HEK293T (cell line): Measurements from ENCODE around the gene LSS.
"Not testable (repeated sequence)": the region's sequence is repeated elsewhere in the genome, so short reads cannot be mapped to it uniquely, and the experiment has no call there.

Source experiments
- CTCF ChIA-PET: fragments of 350-600 bp; formaldehyde crosslinking; extraction: SDS; loops from one replicate; lab custom pipeline; 2021; ENCODE audit warnings: antibody characterized with exemption, inconsistent platforms; lab: Yijun Ruan, JAX
- POLR2A ChIA-PET: fragments of 350-600 bp; formaldehyde crosslinking; extraction: SDS; loops from one replicate; lab custom pipeline; 2020; ENCODE audit warnings: antibody characterized with exemption, inconsistent platforms; lab: Yijun Ruan, JAX
- DNase-seq: peaks from one replicate; pipeline ENCODE4 v3.0.0; 2012; ENCODE audit warnings: mixed read lengths; ENCODE audit errors: extremely low spot score
- ARNT ChIP-seq: fragments of 450-650 bp; IDR thresholded peaks from 2 replicates; pipeline ENCODE4 v1.6.1; 2017; ENCODE audit warnings: mild to moderate bottlenecking
- BHLHE40 ChIP-seq: fragments of 450-650 bp; IDR thresholded peaks from 2 replicates; pipeline ENCODE4 v1.6.1; 2016; ENCODE audit warnings: mild to moderate bottlenecking, moderate library complexity, borderline replicate concordance
- CTBP1 ChIP-seq: fragments of 450-650 bp; IDR thresholded peaks from 2 replicates; pipeline ENCODE4 v1.6.1; 2016; ENCODE audit warnings: borderline replicate concordance
- ELF4 ChIP-seq: fragments of 450-650 bp; IDR thresholded peaks from 2 replicates; pipeline ENCODE4 v1.6.1; 2017; ENCODE audit warnings: antibody characterized with exemption
- FOXA1 ChIP-seq: fragments of 450-650 bp; IDR thresholded peaks from 2 replicates; pipeline ENCODE4 v1.6.1; 2016; ENCODE audit warnings: mild to moderate bottlenecking
- FOXK2 ChIP-seq: fragments of 450-650 bp; IDR thresholded peaks from 2 replicates; pipeline ENCODE4 v1.6.1; 2016; ENCODE audit warnings: mild to moderate bottlenecking
- FOXM1 ChIP-seq: fragments of 450-650 bp; IDR thresholded peaks from 2 replicates; pipeline ENCODE4 v1.6.1; 2017; ENCODE audit warnings: mild to moderate bottlenecking, borderline replicate concordance
- HDGF ChIP-seq: fragments of 450-650 bp; IDR thresholded peaks from 2 replicates; pipeline ENCODE4 v1.6.1; 2017; ENCODE audit warnings: antibody characterized with exemption, borderline replicate concordance
- L3MBTL2 ChIP-seq: fragments of 450-650 bp; conservative IDR thresholded peaks from 2 replicates; pipeline ENCODE4 v1.6.1; 2016; ENCODE audit warnings: mild to moderate bottlenecking
- LEF1 ChIP-seq: fragments of 450-650 bp; IDR thresholded peaks from 2 replicates; pipeline ENCODE4 v1.6.1; 2017; ENCODE audit warnings: mild to moderate bottlenecking, borderline replicate concordance
- NFRKB ChIP-seq: fragments of 450-650 bp; IDR thresholded peaks from 2 replicates; pipeline ENCODE4 v1.6.1; 2016; ENCODE audit warnings: mild to moderate bottlenecking, moderate library complexity
- SP1 ChIP-seq: fragments of 450-650 bp; IDR thresholded peaks from 2 replicates; pipeline ENCODE4 v1.6.1; 2017
- SUZ12 ChIP-seq: fragments of 450-650 bp; IDR thresholded peaks from 2 replicates; pipeline ENCODE4 v1.6.1; 2016; ENCODE audit warnings: mild to moderate bottlenecking
- TARDBP ChIP-seq: fragments of 450-650 bp; IDR thresholded peaks from 2 replicates; pipeline ENCODE4 v1.6.1; 2016
- ZNF384 ChIP-seq: fragments of 450-650 bp; IDR thresholded peaks from 2 replicates; pipeline ENCODE4 v1.6.1; 2016
- TF ChIP-seq, protein P1 (sequence below): fragments of 450-650 bp; IDR thresholded peaks from 2 replicates; pipeline ENCODE4 v1.6.1; 2016

The LSS gene

DNA sequence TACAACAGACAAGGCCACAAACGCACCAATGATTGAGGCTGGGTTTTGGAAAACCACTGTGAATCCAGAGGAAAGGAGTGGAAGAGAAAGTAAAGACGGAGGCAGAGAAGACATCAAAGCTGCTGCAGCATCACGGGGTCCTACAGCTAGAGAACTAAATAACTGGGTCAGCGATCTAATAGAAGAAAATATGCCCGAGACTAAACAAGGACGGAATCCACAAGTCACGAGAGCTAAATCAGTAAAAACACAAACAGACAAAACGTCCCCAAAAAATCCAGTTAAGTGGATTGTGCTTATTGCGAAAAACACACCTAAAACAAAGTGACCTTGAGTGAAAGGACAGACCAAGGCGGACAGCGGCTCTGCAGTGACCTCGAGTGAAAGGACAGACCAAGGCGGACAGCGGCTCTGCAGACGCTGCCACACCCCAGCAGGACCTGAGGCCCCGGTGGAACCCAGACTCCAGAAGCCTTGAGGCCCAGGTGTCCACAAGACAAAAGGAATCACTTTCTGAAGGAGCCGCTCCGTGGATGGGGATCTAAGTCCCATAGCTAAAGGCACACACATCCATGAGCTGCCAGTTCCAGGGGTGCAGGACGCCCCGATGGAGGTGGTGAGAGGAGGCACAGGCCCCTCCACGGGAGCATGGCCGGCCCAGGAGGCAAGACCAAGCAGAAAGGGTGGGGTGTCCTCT lies 79.2 kb downstream of the LSS start:
- ChIA-PET CTCF (interaction anchor here (0.6 kb wide), 2 partner anchors 223 to 312 kb away, joined by 3 read pairs; no protein-coding TSS in a partner anchor), POLR2A (no interaction called here)
- DNase-seq, result no peak
- TF ChIP-seq TARDBP, result no peak
- TF ChIP-seq, protein P1, sequence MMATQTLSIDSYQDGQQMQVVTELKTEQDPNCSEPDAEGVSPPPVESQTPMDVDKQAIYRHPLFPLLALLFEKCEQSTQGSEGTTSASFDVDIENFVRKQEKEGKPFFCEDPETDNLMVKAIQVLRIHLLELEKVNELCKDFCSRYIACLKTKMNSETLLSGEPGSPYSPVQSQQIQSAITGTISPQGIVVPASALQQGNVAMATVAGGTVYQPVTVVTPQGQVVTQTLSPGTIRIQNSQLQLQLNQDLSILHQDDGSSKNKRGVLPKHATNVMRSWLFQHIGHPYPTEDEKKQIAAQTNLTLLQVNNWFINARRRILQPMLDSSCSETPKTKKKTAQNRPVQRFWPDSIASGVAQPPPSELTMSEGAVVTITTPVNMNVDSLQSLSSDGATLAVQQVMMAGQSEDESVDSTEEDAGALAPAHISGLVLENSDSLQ, result no peak
- no peak for TF ChIP-seq SP1
- TF ChIP-seq FOXM1, result no peak
- no peak for TF ChIP-seq SUZ12
- no peak for TF ChIP-seq FOXA1
- no peak for TF ChIP-seq LEF1

DNA sequence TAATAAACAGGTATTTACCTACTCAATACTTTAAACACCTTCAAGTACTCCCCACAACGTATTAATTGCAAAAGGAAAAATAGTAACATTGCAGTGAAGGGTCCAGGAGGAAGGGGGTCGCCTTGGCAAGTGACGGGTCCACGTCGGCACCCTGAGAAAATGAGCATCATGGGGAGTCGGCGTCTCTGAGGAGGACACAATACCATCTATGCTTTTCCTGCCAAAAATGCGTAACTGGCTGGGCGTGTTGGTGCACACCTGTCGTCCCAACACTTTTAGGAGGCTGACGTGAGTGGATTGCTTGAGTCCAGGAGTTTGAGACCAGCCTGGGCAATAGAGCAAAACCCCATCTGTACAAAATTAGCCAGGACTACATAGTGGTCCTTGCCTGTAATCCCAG lies 80.5 kb downstream of the LSS start:
- POLR2A ChIA-PET, result no interaction called here
- TF ChIP-seq SP1 (no peak), FOXK2 (no peak), ARNT (no peak), HDGF (no peak), FOXM1 (no peak), CTBP1 (no peak), FOXA1 (no peak), BHLHE40 (no peak), ZNF384 (no peak), L3MBTL2 (no peak), NFRKB (no peak)
- CTCF ChIA-PET, result no interaction called here
- no peak for DNase-seq

DNA sequence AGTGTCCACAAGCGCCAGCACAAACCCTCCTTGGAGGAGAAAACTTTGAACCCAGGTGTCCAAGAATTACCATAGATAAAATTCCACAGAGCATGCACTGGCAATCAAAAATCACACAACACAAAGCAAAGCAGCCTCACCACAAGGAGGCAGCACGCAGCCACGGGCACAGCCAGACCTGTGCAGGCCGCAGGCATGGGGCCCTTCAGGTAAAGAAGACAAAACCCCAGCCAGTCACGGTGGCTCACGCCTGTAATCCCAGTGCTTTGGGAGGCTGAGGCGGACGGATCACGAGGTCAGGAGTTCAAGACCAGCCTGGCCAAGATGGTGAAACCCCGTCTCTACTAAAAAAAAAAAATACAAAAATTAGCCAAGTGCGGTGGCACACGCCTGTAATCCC lies 81.1 kb downstream of the LSS start:
- TF ChIP-seq, protein P1, result 0 out of 2 replicates have a peak, but pooled peaks have one; percentile 8
- TF ChIP-seq L3MBTL2, result 0 out of 2 replicates have a peak, but pooled peaks have one; percentile 14
- CTCF ChIA-PET, result interaction anchor here (0.7 kb wide), 1 partner anchor 175 kb away, joined by 7 read pairs; no protein-coding TSS in a partner anchor
- POLR2A ChIA-PET, result not testable (repeated sequence)
- DNase-seq, result peak; percentile 78

DNA sequence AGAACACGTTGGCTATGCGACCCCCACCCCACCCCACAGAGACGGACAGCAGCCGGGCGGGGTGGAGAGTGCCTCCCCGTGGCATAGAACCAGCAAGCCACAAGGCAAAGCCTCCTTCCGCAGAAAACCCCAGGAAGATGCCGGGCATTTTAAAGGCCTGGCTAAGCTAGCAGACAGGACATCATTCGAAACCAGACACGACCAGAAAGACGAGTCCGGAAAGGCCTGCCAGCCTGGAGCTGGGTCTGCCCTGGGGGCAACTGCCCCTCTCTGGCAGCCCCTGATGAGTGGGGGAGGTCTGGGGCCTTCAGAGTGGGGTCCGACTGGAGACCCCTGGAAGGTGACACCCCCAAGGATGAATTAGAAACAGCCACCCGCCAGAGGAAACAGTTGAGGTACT lies 81.7 kb downstream of the LSS start:
- TF ChIP-seq FOXK2 (no peak), ZNF384 (no peak), SUZ12 (no peak), ELF4 (no peak)
- DNase-seq, result no peak
- POLR2A ChIA-PET, result no interaction called here
- CTCF ChIA-PET, result interaction anchor here (0.7 kb wide), 1 partner anchor 174 kb away, joined by 7 read pairs; no protein-coding TSS in a partner anchor

DNA sequence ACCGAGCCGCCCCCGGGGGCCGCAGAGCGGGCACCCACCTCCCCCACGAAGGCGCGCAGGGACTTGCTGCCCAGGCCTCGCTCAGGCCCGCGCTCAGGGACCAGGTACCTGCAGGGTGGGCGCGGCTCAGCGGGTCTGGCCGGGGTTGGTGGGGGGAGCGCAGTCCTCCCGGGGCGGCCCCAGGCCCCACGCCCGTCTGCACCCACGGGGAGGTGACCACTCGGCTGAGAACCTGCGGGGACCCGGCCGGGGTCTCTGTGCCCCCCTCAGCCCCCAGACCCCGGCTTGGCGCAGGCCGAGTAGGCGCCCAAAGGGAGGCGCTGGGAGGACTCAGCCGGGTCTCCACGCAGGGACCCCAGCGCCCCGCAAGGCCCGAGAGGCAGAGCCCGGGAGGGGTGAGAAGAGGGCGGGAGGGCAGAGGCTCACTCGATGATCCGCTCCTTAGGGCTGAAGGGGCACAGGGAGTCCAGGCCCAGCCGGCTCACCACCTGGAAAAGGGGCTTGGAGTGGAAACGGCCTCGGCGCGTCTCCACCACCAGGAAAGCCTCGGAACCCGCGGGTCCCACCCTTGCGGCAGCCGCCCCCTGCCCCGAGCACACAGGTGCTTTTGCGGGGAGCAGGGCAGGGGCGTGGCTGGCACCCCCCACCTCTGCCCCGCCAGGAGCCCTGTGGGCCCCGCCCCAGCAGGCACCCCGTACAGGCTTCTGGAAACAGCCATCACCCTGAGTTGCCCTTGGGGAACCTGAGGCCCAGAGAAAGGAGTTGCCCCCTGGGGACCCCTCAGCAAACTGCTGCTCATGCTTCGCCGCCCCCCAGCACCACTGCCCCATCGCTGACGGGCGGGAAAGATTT lies 82.5 kb downstream of the LSS start:
- TF ChIP-seq ZNF384, result no peak
- no peak for TF ChIP-seq LEF1
- no peak for TF ChIP-seq CTBP1
- TF ChIP-seq, protein P1, result no peak
- TF ChIP-seq ARNT, result no peak
- no peak for TF ChIP-seq BHLHE40
- no peak for DNase-seq

DNA sequence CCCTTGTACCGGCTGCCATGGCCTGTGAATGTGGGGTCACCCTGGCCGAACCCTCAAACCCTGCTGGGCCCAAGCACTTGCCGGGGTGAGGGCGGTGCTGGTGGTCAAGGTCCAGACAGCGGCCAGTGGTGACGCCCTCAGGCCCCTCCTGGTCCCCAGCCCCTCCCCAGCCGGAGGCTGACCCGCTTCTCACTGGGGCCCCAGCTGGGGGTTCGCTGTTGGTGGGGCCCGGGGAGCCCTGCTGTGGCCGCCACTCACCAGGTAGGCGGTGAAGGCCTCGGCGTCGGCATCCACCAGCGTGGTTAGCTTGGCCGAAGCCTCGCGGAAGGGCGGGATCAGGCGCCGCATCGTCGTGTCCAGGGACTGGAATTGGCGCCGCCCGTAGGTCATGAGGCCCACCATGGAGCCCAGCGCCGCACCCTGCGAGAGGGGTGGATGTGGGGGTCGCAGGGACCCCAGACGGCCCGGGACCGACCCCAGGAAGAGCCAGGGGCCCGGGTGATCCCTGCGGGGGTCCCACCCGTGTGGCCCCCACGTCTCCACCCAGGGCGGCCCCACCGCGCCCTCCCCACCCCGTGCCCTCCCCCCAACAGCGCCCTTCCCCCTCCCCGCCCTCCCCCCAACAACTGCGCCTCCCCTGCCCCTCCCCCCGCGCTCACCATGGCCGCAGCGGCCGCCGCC lies 83.3 kb downstream of the LSS start:
- ChIA-PET CTCF (no interaction called here), POLR2A (no interaction called here)
- no peak for DNase-seq
- no peak for TF ChIP-seq HDGF
- TF ChIP-seq SUZ12, result no peak
- TF ChIP-seq LEF1, result no peak
- no peak for TF ChIP-seq ARNT
- TF ChIP-seq FOXM1, result no peak
- no peak for TF ChIP-seq FOXK2
- TF ChIP-seq BHLHE40, result no peak
- TF ChIP-seq SP1, result no peak
- TF ChIP-seq TARDBP, result no peak
- TF ChIP-seq CTBP1, result no peak
- no peak for TF ChIP-seq ZNF384
- no peak for TF ChIP-seq FOXA1
- TF ChIP-seq ELF4, result no peak
- TF ChIP-seq, protein P1, result no peak

More for the DNA sequence above, 82.5 kb downstream of the LSS start:
- POLR2A ChIA-PET, result no interaction called here
- CTCF ChIA-PET, result no interaction called here
